ENCODE data around the gene CANT1. TPM values are rescaled to one million over a fixed set of nuclear protein-coding genes. Genes with fewer than 3 reads are reported as not detected.

CANT1 gene
- total and polyA plus RNA-seq, 2 of the 13 experiments (the other 11 are each of a cell fraction or from before 2014, with no cell fraction given), result 34.1 to 42.1 TPM

DNA sequence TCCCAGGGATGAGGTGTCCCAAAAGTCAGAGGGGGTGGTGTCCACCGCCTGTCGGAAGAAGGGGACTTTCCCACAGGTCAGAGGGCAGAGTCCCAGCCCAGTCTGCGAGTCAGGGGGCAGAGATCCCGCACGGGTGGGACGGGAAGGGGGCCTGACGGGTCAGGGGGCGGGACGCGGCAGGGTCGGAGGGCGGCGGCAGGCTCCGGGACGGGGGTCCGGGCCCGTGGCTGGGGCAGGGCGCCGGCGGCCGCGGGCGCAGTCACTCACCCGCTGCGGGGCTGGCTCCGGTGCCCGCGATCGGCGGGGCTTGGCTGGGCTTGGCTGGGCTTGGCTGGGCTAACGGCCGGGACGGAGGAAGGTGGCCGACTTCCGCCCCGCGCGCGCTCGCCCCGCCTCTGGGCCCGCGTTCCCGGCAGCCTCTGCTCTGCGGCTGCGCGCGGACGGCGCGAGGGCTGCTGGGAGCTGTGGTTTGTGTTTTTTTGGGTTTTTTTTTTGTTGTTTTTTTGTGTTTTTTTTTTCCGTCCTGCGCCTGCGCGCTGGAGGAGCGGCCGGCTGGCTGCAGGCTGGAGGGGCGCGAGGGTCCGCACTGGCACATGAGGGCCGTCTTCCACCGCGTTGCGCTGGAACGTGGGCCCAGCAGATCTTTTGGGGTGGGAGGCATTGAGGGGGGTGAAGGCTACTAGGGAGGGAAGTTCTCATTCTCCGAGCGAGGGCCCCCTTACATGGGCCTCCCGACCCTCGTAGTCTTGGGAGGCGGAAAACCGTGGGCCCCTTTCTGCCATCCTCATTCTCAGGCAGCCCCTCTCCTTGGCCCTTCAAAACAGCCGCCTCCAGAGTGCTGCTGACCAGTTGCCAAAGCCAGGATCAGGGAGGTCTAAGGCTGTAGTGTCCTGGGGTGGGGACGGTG, at the start of gene CANT1 (continued):
- no peak for TF ChIP-seq SP1 (IDR thresholded peaks at IDR 0.05)
- TF ChIP-seq SP1 (CRISPR knock-in tag; IDR thresholded peaks at IDR 0.05), result peak; percentile 59
- TF ChIP-seq KDM6A (CRISPR knock-in tag; IDR thresholded peaks at IDR 0.05; ENCODE audit: low read depth), result no peak
- TF ChIP-seq ZBTB8A (CRISPR knock-in tag; IDR thresholded peaks at IDR 0.05; ENCODE audit: borderline replicate concordance, low read depth), result no peak
- peak; percentile 54; the same call in 1 of the 2 replicates for TF ChIP-seq ZNF563 (CRISPR knock-in tag; IDR thresholded peaks at IDR 0.05)
- TF ChIP-seq RBFOX2 (IDR thresholded peaks at IDR 0.05; ENCODE audit: low read depth, low read length), result peak; percentile 95
- no peak for TF ChIP-seq DR1 (CRISPR knock-in tag; IDR thresholded peaks at IDR 0.05)
- TF ChIP-seq, protein P1, sequence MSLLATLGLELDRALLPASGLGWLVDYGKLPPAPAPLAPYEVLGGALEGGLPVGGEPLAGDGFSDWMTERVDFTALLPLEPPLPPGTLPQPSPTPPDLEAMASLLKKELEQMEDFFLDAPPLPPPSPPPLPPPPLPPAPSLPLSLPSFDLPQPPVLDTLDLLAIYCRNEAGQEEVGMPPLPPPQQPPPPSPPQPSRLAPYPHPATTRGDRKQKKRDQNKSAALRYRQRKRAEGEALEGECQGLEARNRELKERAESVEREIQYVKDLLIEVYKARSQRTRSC (CRISPR knock-in tag; IDR thresholded peaks at IDR 0.05; ENCODE audit: low read depth), result no peak
- TF ChIP-seq ZNF781 (CRISPR knock-in tag; IDR thresholded peaks at IDR 0.05; ENCODE audit: borderline replicate concordance, not compliant biosample characterization), result no peak
- TF ChIP-seq, protein P2, sequence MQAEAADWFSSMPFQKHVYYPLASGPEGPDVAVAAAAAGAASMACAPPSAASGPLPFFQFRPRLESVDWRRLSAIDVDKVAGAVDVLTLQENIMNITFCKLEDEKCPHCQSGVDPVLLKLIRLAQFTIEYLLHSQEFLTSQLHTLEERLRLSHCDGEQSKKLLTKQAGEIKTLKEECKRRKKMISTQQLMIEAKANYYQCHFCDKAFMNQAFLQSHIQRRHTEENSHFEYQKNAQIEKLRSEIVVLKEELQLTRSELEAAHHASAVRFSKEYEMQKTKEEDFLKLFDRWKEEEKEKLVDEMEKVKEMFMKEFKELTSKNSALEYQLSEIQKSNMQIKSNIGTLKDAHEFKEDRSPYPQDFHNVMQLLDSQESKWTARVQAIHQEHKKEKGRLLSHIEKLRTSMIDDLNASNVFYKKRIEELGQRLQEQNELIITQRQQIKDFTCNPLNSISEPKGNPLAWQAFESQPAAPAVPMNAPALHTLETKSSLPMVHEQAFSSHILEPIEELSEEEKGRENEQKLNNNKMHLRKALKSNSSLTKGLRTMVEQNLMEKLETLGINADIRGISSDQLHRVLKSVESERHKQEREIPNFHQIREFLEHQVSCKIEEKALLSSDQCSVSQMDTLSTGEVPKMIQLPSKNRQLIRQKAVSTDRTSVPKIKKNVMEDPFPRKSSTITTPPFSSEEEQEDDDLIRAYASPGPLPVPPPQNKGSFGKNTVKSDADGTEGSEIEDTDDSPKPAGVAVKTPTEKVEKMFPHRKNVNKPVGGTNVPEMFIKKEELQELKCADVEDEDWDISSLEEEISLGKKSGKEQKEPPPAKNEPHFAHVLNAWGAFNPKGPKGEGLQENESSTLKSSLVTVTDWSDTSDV (CRISPR knock-in tag; IDR thresholded peaks at IDR 0.05), result no peak; the same call in 1 of the 2 replicates
- TF ChIP-seq, protein P3, sequence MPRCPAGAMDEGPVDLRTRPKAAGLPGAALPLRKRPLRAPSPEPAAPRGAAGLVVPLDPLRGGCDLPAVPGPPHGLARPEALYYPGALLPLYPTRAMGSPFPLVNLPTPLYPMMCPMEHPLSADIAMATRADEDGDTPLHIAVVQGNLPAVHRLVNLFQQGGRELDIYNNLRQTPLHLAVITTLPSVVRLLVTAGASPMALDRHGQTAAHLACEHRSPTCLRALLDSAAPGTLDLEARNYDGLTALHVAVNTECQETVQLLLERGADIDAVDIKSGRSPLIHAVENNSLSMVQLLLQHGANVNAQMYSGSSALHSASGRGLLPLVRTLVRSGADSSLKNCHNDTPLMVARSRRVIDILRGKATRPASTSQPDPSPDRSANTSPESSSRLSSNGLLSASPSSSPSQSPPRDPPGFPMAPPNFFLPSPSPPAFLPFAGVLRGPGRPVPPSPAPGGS (CRISPR knock-in tag; IDR thresholded peaks at IDR 0.05), result no peak
- TF ChIP-seq SRY (CRISPR knock-in tag; IDR thresholded peaks at IDR 0.05), result peak; percentile 89; the same call in 1 of the 2 replicates
- TF ChIP-seq ZBTB1 (CRISPR knock-in tag; IDR thresholded peaks at IDR 0.05; ENCODE audit: borderline replicate concordance), result no peak
- TF ChIP-seq, protein P4, sequence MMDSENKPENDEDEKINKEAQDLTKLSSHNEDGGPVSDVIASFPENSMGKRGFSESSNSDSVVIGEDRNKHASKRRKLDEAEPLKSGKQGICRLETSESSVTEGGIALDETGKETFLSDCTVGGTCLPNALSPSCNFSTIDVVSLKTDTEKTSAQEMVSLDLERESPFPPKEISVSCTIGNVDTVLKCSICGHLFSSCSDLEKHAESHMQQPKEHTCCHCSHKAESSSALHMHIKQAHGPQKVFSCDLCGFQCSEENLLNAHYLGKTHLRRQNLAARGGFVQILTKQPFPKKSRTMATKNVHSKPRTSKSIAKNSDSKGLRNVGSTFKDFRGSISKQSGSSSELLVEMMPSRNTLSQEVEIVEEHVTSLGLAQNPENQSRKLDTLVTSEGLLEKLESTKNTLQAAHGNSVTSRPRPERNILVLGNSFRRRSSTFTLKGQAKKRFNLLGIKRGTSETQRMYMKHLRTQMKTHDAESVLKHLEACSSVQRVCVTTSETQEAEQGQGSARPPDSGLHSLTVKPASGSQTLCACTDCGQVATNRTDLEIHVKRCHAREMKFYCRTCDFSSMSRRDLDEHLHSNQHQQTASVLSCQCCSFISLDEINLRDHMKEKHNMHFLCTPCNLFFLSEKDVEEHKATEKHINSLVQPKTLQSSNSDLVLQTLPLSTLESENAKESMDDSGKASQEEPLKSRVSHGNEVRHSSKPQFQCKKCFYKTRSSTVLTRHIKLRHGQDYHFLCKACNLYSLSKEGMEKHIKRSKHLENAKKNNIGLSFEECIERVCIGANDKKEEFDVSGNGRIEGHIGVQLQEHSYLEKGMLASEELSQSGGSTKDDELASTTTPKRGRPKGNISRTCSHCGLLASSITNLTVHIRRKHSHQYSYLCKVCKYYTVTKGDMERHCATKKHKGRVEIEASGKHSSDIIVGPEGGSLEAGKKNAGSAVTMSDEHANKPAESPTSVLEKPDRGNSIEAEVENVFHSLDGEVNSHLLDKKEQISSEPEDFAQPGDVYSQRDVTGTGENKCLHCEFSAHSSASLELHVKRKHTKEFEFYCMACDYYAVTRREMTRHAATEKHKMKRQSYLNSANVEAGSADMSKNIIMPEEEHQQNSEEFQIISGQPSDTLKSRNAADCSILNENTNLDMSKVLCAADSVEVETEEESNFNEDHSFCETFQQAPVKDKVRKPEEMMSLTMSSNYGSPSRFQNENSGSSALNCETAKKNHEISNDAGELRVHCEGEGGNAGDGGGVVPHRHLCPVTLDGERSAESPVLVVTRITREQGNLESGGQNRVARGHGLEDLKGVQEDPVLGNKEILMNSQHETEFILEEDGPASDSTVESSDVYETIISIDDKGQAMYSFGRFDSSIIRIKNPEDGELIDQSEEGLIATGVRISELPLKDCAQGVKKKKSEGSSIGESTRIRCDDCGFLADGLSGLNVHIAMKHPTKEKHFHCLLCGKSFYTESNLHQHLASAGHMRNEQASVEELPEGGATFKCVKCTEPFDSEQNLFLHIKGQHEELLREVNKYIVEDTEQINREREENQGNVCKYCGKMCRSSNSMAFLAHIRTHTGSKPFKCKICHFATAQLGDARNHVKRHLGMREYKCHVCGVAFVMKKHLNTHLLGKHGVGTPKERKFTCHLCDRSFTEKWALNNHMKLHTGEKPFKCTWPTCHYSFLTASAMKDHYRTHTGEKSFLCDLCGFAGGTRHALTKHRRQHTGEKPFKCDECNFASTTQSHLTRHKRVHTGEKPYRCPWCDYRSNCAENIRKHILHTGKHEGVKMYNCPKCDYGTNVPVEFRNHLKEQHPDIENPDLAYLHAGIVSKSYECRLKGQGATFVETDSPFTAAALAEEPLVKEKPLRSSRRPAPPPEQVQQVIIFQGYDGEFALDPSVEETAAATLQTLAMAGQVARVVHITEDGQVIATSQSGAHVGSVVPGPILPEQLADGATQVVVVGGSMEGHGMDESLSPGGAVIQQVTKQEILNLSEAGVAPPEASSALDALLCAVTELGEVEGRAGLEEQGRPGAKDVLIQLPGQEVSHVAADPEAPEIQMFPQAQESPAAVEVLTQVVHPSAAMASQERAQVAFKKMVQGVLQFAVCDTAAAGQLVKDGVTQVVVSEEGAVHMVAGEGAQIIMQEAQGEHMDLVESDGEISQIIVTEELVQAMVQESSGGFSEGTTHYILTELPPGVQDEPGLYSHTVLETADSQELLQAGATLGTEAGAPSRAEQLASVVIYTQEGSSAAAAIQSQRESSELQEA (CRISPR knock-in tag; IDR thresholded peaks at IDR 0.05; ENCODE audit: not compliant biosample characterization), result no peak
- peak; percentile 60; the same call in 1 of the 2 replicates for TF ChIP-seq CENPT (CRISPR knock-in tag; IDR thresholded peaks at IDR 0.05; ENCODE audit: low read depth)
